ENCODE measurements around the gene LTB4R2. TPM values are rescaled to one million over a fixed set of nuclear protein-coding genes. Genes with fewer than 3 reads are reported as not detected.

The LTB4R2 gene
- total and polyA plus RNA-seq, 2 of the 8 experiments (the other 6 are each of a cell fraction or from before 2014, with no cell fraction given) = 5.3 to 6.7 TPM

DNA sequence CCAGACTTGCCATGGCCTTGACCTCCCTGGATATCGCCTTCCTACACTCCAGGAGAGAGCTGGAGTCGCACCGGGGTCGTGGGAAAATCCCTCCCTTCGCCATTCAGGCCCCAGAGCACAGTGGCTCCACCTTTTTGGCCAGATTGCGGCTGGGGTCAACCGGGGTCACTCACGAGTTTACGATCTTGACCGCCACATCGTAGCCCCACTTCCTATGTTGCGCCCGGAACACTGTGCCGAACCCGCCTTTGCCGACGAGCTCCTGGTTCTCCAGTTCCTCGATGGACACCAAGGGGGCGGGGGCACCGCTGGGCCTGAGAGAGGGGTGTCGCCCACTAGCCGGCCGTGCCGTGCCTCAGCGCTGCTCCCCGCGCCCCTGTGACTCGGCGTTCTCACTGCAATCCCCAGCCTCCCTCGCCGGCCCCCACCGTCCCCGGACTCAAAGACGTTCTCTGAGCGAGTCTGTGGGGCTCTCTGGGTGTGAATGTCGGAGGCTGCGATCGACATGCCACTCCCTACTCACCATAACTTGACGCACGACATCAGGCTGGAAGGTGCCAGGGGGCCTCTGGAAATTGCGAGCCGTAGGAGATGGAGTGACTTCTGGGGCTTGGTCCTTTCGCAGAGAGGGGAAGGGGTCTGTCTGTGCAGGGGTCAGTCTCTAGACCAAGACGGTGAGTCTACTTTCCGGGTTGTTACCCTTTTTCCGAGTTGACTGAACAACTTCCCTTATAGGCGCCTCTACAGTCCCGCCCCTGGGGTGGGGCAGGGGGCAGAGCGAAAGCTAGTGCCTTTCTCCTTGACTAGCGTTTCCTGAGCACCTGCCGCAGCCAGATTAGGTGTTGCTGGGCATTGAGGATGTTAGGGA, 29.6 kb downstream of the LTB4R2 start, which contains the start of gene RIPK3:
Gene RIPK3 (minus strand): TSS at position 708 of the 868 bp plus-strand sequence. CDS start 165 bp downstream, at position 543.
- Histone ChIP-seq H4K5ac (ENCODE audit: insufficient read length, low read depth, low read length) (no peak within 1 kb of the TSS), H3K79me2 (ENCODE audit: control insufficient read depth in 1 of 2, insufficient read depth in 2 of 2, low read length in 2 of 2) (no peaks in the 10 kb centered on the region), H3K9ac (replicated peaks in 1 of 4; ENCODE audit: extremely low read depth in 1 of 4, low read depth in 3 of 4, low read length in 3 of 4) (no peak within 1 kb of the TSS; a peak in 1 of 7 replicates), H3K27ac (ENCODE audit: low read depth, low read length) (no peak within 1 kb of the TSS), H2BK5ac (ENCODE audit: low read depth, low read length) (no peak within 1 kb of the TSS), H3K9me3 (ENCODE audit: insufficient read depth in 2 of 2, low read depth in 1 of 2, low read length in 1 of 2) (no peaks in the 10 kb centered on the region), H3K18ac (ENCODE audit: extremely low read depth, low read length) (no peak within 1 kb of the TSS), H3K4ac (replicated peaks; ENCODE audit: insufficient read length, low read depth, low read length) (no peak within 1 kb of the TSS), H3K23me2 (ENCODE audit: low read depth, low read length) (peaks cover 14% of the 10 kb centered on the region; the same call in 1 of the 2 replicates), H3K56ac (replicated peaks; ENCODE audit: insufficient read length, low read depth, low read length) (no peak within 1 kb of the TSS), H2BK120ac (replicated peaks; ENCODE audit: low read depth, low read length) (no peak within 1 kb of the TSS), H2AK5ac (ENCODE audit: low read depth, low read length) (no peak within 1 kb of the TSS), H2BK20ac (ENCODE audit: low read length) (no peak within 1 kb of the TSS), H3K4me3 (ENCODE audit: extremely low read depth in 1 of 4, insufficient read depth in 2 of 4, low read depth in 3 of 4, low read length in 4 of 4) (peak within 1 kb of the TSS; percentile 43 to 72 (median 57)), H4K8ac (ENCODE audit: extremely low read depth, insufficient read depth, low read length) (no peak within 1 kb of the TSS; the same call in 1 of the 2 replicates), H3K36me3 (ENCODE audit: control insufficient read depth in 2 of 4, insufficient read depth in 4 of 4, low read length in 3 of 4) (no peaks in the 10 kb centered on the region), H2AFZ (ENCODE audit: low read length) (peak within 1 kb of the TSS; percentile 70), H2BK12ac (ENCODE audit: low read depth, low read length) (no peak within 1 kb of the TSS), H3K79me1 (ENCODE audit: low read depth, low read length) (no peaks in the 10 kb centered on the region), H4K91ac (replicated peaks; ENCODE audit: insufficient read length, low read length) (no peak within 1 kb of the TSS), H2BK15ac (ENCODE audit: low read length) (no peak within 1 kb of the TSS), H3K4me2 (ENCODE audit: insufficient read depth in 1 of 2, low read depth in 2 of 2, low read length in 2 of 2) (peak within 1 kb of the TSS; percentile 58 to 100), H4K20me1 (replicated peaks in 1 of 2; ENCODE audit: control insufficient read depth in 1 of 2, insufficient read depth in 2 of 2, low read length in 2 of 2) (peaks cover 0 to 2% of the 10 kb centered on the region in 2 experiments), H3K4me1 (replicated peaks in 1 of 4; ENCODE audit: control insufficient read depth in 3 of 4, insufficient read depth in 4 of 4, low read length in 3 of 4) (peaks cover 0 to 11% (median 3%) of the 10 kb centered on the region in 4 experiments; a peak in 5 of 7 replicates), H3K14ac (ENCODE audit: insufficient read length) (no peak within 1 kb of the TSS), H3K27me3 (replicated peaks in 1 of 4; ENCODE audit: control insufficient read depth in 3 of 4, extremely low read depth in 1 of 4, insufficient read depth in 3 of 4, low read length in 3 of 4) (peaks cover 53 to 74% (median 72%) of the 10 kb centered on the region in 4 experiments), H3K23ac (ENCODE audit: insufficient read length) (no peak within 1 kb of the TSS)
- FAIRE-seq (peak; percentile 50), DNase-seq (ENCODE audit: low read depth in 1 of 2, low spot score in 2 of 2) (peak in 1 of 2 experiments; percentile 77)
- CTCF ChIA-PET (ENCODE audit: partially characterized antibody) = interaction anchor here (0.7 to 27.8 kb wide), 15 partner anchors 8 to 305 kb away, joined by 3 to 664 read pairs (median 4); partner anchors contain the start of genes CBLN3, KHNYN, LTB4R2 and NFATC4
- POLR2A ChIA-PET (ENCODE audit: partially characterized antibody) = interaction anchor here (0.6 to 1.7 kb wide), 7 partner anchors 12 to 133 kb away, joined by 3 to 5 read pairs (median 3); partner anchors contain the start of gene RABGGTA
- 5% methylated on average over 44 of the region's 51 CpGs; no CpG with 5 or more reads in 1 of the 2 experiments for WGBS, 2 experiments (ENCODE audit: extremely low coverage in 1 of 2, insufficient coverage in 1 of 2, insufficient read length in 1 of 2, insufficient replicate concordance in 2 of 2, low coverage in 1 of 2, low lambda C conversion rate in 2 of 2, missing lambda C conversion rate in 1 of 2)
- TF ChIP-seq, protein P1, sequence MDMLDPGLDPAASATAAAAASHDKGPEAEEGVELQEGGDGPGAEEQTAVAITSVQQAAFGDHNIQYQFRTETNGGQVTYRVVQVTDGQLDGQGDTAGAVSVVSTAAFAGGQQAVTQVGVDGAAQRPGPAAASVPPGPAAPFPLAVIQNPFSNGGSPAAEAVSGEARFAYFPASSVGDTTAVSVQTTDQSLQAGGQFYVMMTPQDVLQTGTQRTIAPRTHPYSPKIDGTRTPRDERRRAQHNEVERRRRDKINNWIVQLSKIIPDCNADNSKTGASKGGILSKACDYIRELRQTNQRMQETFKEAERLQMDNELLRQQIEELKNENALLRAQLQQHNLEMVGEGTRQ (IDR thresholded peaks at IDR 0.05; ENCODE audit: low read length) = no peak
- TF ChIP-seq SIN3A (conservative IDR thresholded peaks at IDR 0.05 in 1 of 2, IDR thresholded peaks at IDR 0.05 in 1 of 2; ENCODE audit: low read depth in 1 of 2, low read length in 2 of 2) (peak in 1 of 2 experiments; percentile 41; a peak in 1 of 4 replicates), SAP30 (IDR thresholded peaks at IDR 0.05; ENCODE audit: insufficient read depth, insufficient replicate concordance, low read length) (no peak), SIX5 (IDR thresholded peaks at IDR 0.05; ENCODE audit: low read depth, low read length) (no peak), HDAC6 (IDR thresholded peaks at IDR 0.05; ENCODE audit: low read depth, low read length) (no peak)
- TF ChIP-seq, protein P2, sequence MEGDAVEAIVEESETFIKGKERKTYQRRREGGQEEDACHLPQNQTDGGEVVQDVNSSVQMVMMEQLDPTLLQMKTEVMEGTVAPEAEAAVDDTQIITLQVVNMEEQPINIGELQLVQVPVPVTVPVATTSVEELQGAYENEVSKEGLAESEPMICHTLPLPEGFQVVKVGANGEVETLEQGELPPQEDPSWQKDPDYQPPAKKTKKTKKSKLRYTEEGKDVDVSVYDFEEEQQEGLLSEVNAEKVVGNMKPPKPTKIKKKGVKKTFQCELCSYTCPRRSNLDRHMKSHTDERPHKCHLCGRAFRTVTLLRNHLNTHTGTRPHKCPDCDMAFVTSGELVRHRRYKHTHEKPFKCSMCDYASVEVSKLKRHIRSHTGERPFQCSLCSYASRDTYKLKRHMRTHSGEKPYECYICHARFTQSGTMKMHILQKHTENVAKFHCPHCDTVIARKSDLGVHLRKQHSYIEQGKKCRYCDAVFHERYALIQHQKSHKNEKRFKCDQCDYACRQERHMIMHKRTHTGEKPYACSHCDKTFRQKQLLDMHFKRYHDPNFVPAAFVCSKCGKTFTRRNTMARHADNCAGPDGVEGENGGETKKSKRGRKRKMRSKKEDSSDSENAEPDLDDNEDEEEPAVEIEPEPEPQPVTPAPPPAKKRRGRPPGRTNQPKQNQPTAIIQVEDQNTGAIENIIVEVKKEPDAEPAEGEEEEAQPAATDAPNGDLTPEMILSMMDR (IDR thresholded peaks at IDR 0.05; ENCODE audit: control extremely low read depth in 1 of 3, insufficient read depth in 1 of 3, low read depth in 1 of 3, low read length in 3 of 3) = no peak
